GM12878 (cell line): Measurements from ENCODE around the gene OS9. TPM values are rescaled to one million over a fixed set of nuclear protein-coding genes. Genes with fewer than 3 reads are reported as not detected.

Experiments
- ATAC-seq: fragments of 200-7000 bp; cut with Tn5 transposase; 3 replicates; pipeline ENCODE4 v1.9.1; 2020; ENCODE audit warnings: mild to moderate bottlenecking, moderate library complexity
- BruUV-seq: library from RNA; stranded (reverse); fragments of 400-500 nt; replicated peaks from 2 replicates; lab custom pipeline; 2021; lab: Mats Ljungman, UMichigan
- CTCF ChIA-PET: fragments of 300-600 bp; sonication (Branson Sonifier 250); formaldehyde crosslinking; extraction: SDS; loops from one replicate; lab custom pipeline; 2021; ENCODE audit warnings: inconsistent platforms; lab: Yijun Ruan, JAX
- POLR2A ChIA-PET: fragments of 350-600 bp; formaldehyde crosslinking; extraction: SDS; loops from one replicate; lab custom pipeline; 2021; ENCODE audit warnings: inconsistent platforms; lab: Charles Lee
- RAD21 ChIA-PET: fragments of 300-600 bp; sonication (Branson Sonifier 250); formaldehyde crosslinking; loops from one replicate; lab custom pipeline; 2023; ENCODE audit warnings: antibody characterized with exemption; ENCODE audit not compliant: unreplicated experiment; lab: Charles Lee
- SMC1A ChIA-PET: fragments of 300-600 bp; sonication (Branson Sonifier 250); formaldehyde crosslinking; loops from one replicate; lab custom pipeline; 2023; ENCODE audit not compliant: unreplicated experiment, uncharacterized antibody; lab: Charles Lee
- DNase-seq: peaks from one replicate; pipeline ENCODE4 v3.0.0-alpha.2; 2011; ENCODE audit warnings: low read depth, low spot score
- FAIRE-seq: peaks from 3 replicates; lab custom pipeline; 2011; peaks lifted over from hg19 to GRCh38; lab: Jason Lieb, UNC
- H2AFZ ChIP-seq: 2 replicates; pipeline ENCODE4 v1.6.0; 2011; ENCODE audit warnings: low read depth, low read length, control low read depth; ENCODE audit not compliant: control insufficient read depth
- H3K27ac ChIP-seq: 2 replicates; pipeline ENCODE4 v1.5.1; 2011; ENCODE audit warnings: control low read depth; ENCODE audit not compliant: control insufficient read depth, insufficient read depth
- H3K27me3 ChIP-seq, 2 experiments: replicated peaks in 1 of 2; 2 replicates each; pipeline versions ENCODE4 v1.6.0 to v1.6.1; 2011; ENCODE audit warnings: low read length in 1 of 2; ENCODE audit not compliant: control insufficient read depth in 2 of 2, insufficient read depth in 2 of 2
- H3K36me3 ChIP-seq, 2 experiments: 2 replicates each; pipeline ENCODE4 v1.5.1; 2011; ENCODE audit warnings: low read length in 1 of 2; ENCODE audit not compliant: control insufficient read depth in 2 of 2, insufficient read depth in 2 of 2
- H3K4me1 ChIP-seq: 2 replicates; pipeline ENCODE4 v1.6.1; 2011; ENCODE audit warnings: mild to moderate bottlenecking, low read length, moderate library complexity, mixed read lengths; ENCODE audit not compliant: control insufficient read depth, insufficient read depth
- H3K4me2 ChIP-seq: 2 replicates; pipeline ENCODE4 v1.6.0; 2011; ENCODE audit warnings: control low read depth; ENCODE audit not compliant: control insufficient read depth, insufficient read depth
- H3K4me3 ChIP-seq: fragments of 200-600 bp; sonication (generic); 2 replicates; pipeline ENCODE4 v1.5.1; 2016
- H3K79me2 ChIP-seq: 2 replicates; pipeline ENCODE4 v1.6.0; 2011; ENCODE audit warnings: low read length; ENCODE audit not compliant: control insufficient read depth, insufficient read depth
- H3K9ac ChIP-seq: 2 replicates; pipeline ENCODE4 v1.8.0; 2011; ENCODE audit warnings: low read length, control low read depth, mixed read lengths; ENCODE audit not compliant: control insufficient read depth, insufficient read depth
- H3K9me3 ChIP-seq: replicated peaks from 3 replicates; pipeline ENCODE4 v1.5.1; 2011; ENCODE audit warnings: mild to moderate bottlenecking, low read length; ENCODE audit not compliant: control insufficient read depth, insufficient read depth
- H4K20me1 ChIP-seq: 2 replicates; pipeline ENCODE4 v1.6.0; 2011; ENCODE audit not compliant: control insufficient read depth, insufficient read depth
- CHD1 ChIP-seq: IDR thresholded peaks from 2 replicates; pipeline ENCODE4 v1.6.1; 2012; ENCODE audit warnings: low read depth, low read length, improper control_type of control experiment
- IKZF2 ChIP-seq, 2 experiments: fragments of 450-650 bp; IDR thresholded peaks; 2 replicates each; pipeline ENCODE4 v1.6.1; 2017; ENCODE audit warnings: mild to moderate bottlenecking in 2 of 2, moderate library complexity in 2 of 2
- RBBP5 ChIP-seq: fragments of 200-600 bp; sonication (generic); conservative IDR thresholded peaks from 2 replicates; pipeline ENCODE4 v1.6.1; 2016
- SREBF2 ChIP-seq: IDR thresholded peaks from 2 replicates; pipeline ENCODE4 v1.6.1; 2012; ENCODE audit warnings: mild to moderate bottlenecking, low read length
- YY1 ChIP-seq: IDR thresholded peaks from 2 replicates; pipeline ENCODE4 v1.6.1; 2011; ENCODE audit warnings: low read depth, mild to moderate bottlenecking, low read length
- WGBS: methylation state at CpG from one replicate; pipeline ENCODE4 v1.1.6; 2016; ENCODE audit warnings: low lambda C conversion rate; ENCODE audit not compliant: insufficient replicate concordance, insufficient coverage; ENCODE audit errors: missing lambda C conversion rate; 5-methylcytosine and 5-hydroxymethylcytosine counted together
- in situ Hi-C: fragments of 300-500 bp; cut with MboI; formaldehyde crosslinking; loops from 9 replicates; pipeline ENCODE4 v1.14.3; 2018; ENCODE audit warnings: mixed read lengths
- intact Hi-C: fragments of 100-400 bp; cut with micrococcal nuclease; formaldehyde crosslinking; loops from one replicate; pipeline ENCODE4 v1.14.2; 2022; ENCODE audit not compliant: unreplicated experiment
- polyA plus RNA-seq, 11 experiments: library from polyadenylated mRNA; depleted of rRNA in 4 of 11; unstranded in 6 of 11; stranded (reverse) in 5 of 11; fragments of >200 nt; fragmentation: Nextera tagmentation in 4 of 11; fragmentation: Illumina TruSeq in 1 of 11; extraction: Ambion mirVana in 4 of 11; extraction: Trizol in 1 of 11; gene quantifications; 1 replicate in 1 of 11; 2 replicates in 10 of 11; pipeline versions ENCODE4 v1.2.1 to v1.2.3, GENCODE V29; 2011 to 2016; ENCODE audit warnings: inconsistent platforms in 2 of 11, missing spikeins in 2 of 11, low read depth in 1 of 11
- total RNA-seq, 4 experiments: library from RNA; depleted of rRNA in 3 of 4; stranded (reverse); fragments of >200 nt in 3 of 4; fragmentation: Illumina TruSeq in 1 of 4; extraction: Trizol in 1 of 4; gene quantifications; 2 replicates each; pipeline versions ENCODE4 v1.2.1 to v1.2.3, GENCODE V29; 2013 to 2021
- TF ChIP-seq, protein P1 (sequence below): fragments of 450-650 bp; IDR thresholded peaks from 2 replicates; pipeline ENCODE4 v1.6.1; 2018; ENCODE audit warnings: borderline replicate concordance, mild to moderate bottlenecking; ENCODE audit not compliant: partially characterized antibody
- TF ChIP-seq, protein P2 (sequence below): fragments of 450-650 bp; IDR thresholded peaks from 2 replicates; pipeline ENCODE4 v1.6.1; 2017; ENCODE audit warnings: borderline replicate concordance
- TF ChIP-seq, protein P3 (sequence below): fragments of 450-650 bp; formaldehyde crosslinking; IDR thresholded peaks from 2 replicates; pipeline ENCODE4 v1.5.0; 2022; ENCODE audit warnings: mild to moderate bottlenecking, missing genetic modification characterization

The OS9 gene
- total and polyA plus RNA-seq, 10 of the 15 experiments (the other 5 are each of a cell fraction or from before 2014, with no cell fraction given), result 5.2 to 106 (median 79.1) TPM

- in situ Hi-C loops, result no loop called here
- H3K79me2 ChIP-seq, result no peaks in the 10 kb centered on the region; the same call in 1 of the 2 replicates
- TF ChIP-seq SREBF2 (no peak), IKZF2 (IDR thresholded peaks at IDR 0.05) (no peak), YY1 (no peak), RBBP5 (no peak)
- FAIRE-seq (no peak), DNase-seq (no peak), ATAC-seq (no peak)
- H3K9ac ChIP-seq, result no peak overlapping the region
- SMC1A ChIA-PET, result no interaction called here
- WGBS, result 100% methylated on average over 2 of the region's 2 CpGs
- H3K4me1 ChIP-seq, result no peaks in the 10 kb centered on the region
- POLR2A ChIA-PET, result no interaction called here
- H3K27me3 ChIP-seq, result no peaks in the 10 kb centered on the region
- peaks cover 2 to 19% of the 10 kb centered on the region in 2 experiments for H3K36me3 ChIP-seq
- H3K27ac ChIP-seq, result no peak overlapping the region
- H2AFZ ChIP-seq, result no peak overlapping the region
- no peak overlapping the region for H3K4me2 ChIP-seq
- peaks cover 2% of the 10 kb centered on the region for H3K9me3 ChIP-seq
- H4K20me1 ChIP-seq, result no peaks in the 10 kb centered on the region
- no TSS peak for BruUV-seq
- intact Hi-C loops, result no loop called here
- no peak overlapping the region for H3K4me3 ChIP-seq
- RAD21 ChIA-PET, result no interaction called here
- CTCF ChIA-PET, result no interaction called here
Observed at GRCh38 chr12:57700317-57700716, 6.4 kb downstream of the OS9 start.

DNA sequence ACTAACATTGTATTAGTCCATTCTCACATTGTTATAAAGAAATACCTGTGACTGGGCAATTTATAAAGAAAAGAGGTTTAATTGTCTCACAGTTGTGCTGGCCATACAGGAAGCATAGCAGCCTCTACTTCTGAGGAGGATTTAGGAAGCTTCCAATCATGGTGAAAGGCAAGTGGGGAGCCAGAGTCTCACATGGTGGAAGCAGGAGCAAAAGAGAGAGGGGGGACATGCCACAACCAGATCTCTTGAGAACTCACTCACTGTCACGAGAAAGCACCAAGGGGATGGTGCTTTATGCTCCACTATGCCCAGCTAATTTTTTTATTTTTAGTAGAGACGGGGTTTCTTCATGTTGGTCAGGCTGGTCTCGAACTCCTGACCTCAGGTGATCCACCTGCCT is 13.3 kb downstream of the OS9 start:
- Histone ChIP-seq H3K4me3 (no peak overlapping the region), H3K27ac (no peak overlapping the region), H3K79me2 (no peaks in the 10 kb centered on the region), H4K20me1 (no peaks in the 10 kb centered on the region), H3K36me3 (peaks cover 0 to 15% of the 10 kb centered on the region in 2 experiments; a peak in 2 of 4 replicates), H2AFZ (no peak overlapping the region), H3K4me1 (no peaks in the 10 kb centered on the region), H3K9me3 (peaks cover 2% of the 10 kb centered on the region), H3K27me3 (no peaks in the 10 kb centered on the region), H3K9ac (no peak overlapping the region), H3K4me2 (no peak overlapping the region)
- in situ Hi-C loops, result no loop called here
- CTCF ChIA-PET, result no interaction called here
- DNase-seq (no peak), ATAC-seq (no peak), FAIRE-seq (no peak)
- SMC1A ChIA-PET, result no interaction called here
- RAD21 ChIA-PET, result no interaction called here
- POLR2A ChIA-PET, result no interaction called here
- 100% methylated on average over 3 of the region's 3 CpGs for WGBS
- intact Hi-C loops, result no loop called here
- BruUV-seq, result no TSS peak
- no peak for TF ChIP-seq CHD1
- TF ChIP-seq, protein P1, sequence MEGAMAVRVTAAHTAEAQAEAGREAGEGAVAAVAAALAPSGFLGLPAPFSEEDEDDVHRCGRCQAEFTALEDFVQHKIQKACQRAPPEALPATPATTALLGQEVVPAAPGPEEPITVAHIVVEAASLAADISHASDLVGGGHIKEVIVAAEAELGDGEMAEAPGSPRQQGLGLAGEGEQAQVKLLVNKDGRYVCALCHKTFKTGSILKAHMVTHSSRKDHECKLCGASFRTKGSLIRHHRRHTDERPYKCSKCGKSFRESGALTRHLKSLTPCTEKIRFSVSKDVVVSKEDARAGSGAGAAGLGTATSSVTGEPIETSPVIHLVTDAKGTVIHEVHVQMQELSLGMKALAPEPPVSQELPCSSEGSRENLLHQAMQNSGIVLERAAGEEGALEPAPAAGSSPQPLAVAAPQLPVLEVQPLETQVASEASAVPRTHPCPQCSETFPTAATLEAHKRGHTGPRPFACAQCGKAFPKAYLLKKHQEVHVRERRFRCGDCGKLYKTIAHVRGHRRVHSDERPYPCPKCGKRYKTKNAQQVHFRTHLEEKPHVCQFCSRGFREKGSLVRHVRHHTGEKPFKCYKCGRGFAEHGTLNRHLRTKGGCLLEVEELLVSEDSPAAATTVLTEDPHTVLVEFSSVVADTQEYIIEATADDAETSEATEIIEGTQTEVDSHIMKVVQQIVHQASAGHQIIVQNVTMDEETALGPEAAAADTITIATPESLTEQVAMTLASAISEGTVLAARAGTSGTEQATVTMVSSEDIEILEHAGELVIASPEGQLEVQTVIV, result no peak
- TF ChIP-seq, protein P2, sequence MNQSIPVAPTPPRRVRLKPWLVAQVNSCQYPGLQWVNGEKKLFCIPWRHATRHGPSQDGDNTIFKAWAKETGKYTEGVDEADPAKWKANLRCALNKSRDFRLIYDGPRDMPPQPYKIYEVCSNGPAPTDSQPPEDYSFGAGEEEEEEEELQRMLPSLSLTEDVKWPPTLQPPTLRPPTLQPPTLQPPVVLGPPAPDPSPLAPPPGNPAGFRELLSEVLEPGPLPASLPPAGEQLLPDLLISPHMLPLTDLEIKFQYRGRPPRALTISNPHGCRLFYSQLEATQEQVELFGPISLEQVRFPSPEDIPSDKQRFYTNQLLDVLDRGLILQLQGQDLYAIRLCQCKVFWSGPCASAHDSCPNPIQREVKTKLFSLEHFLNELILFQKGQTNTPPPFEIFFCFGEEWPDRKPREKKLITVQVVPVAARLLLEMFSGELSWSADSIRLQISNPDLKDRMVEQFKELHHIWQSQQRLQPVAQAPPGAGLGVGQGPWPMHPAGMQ, result no peak
- TF ChIP-seq, protein P3, sequence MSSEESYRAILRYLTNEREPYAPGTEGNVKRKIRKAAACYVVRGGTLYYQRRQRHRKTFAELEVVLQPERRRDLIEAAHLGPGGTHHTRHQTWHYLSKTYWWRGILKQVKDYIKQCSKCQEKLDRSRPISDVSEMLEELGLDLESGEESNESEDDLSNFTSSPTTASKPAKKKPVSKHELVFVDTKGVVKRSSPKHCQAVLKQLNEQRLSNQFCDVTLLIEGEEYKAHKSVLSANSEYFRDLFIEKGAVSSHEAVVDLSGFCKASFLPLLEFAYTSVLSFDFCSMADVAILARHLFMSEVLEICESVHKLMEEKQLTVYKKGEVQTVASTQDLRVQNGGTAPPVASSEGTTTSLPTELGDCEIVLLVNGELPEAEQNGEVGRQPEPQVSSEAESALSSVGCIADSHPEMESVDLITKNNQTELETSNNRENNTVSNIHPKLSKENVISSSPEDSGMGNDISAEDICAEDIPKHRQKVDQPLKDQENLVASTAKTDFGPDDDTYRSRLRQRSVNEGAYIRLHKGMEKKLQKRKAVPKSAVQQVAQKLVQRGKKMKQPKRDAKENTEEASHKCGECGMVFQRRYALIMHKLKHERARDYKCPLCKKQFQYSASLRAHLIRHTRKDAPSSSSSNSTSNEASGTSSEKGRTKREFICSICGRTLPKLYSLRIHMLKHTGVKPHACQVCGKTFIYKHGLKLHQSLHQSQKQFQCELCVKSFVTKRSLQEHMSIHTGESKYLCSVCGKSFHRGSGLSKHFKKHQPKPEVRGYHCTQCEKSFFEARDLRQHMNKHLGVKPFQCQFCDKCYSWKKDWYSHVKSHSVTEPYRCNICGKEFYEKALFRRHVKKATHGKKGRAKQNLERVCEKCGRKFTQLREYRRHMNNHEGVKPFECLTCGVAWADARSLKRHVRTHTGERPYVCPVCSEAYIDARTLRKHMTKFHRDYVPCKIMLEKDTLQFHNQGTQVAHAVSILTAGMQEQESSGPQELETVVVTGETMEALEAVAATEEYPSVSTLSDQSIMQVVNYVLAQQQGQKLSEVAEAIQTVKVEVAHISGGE (CRISPR knock-in tag), result no peak
- no peak for TF ChIP-seq IKZF2 (IDR thresholded peaks at IDR 0.05)
